NB4 (cell line): ENCODE results near the gene PDE5A.

ENCODE experiments used
- DNase-seq: peaks from one replicate; pipeline ENCODE4 v3.0.0; 2010; ENCODE audit warnings: low read depth
- H3K4me3 ChIP-seq: one replicate; pipeline ENCODE4 v1.5.1; 2011; ENCODE audit warnings: mild to moderate bottlenecking, low read depth, low read length, moderate library complexity
- CTCF ChIP-seq: IDR thresholded peaks from one replicate; pipeline ENCODE4 v1.5.1; 2012; ENCODE audit warnings: low read depth, low read length
- MYC ChIP-seq: IDR thresholded peaks from 2 replicates; pipeline ENCODE4 v1.6.1; 2011; ENCODE audit warnings: low read depth, low read length
- POLR2A ChIP-seq: IDR thresholded peaks from 2 replicates; pipeline ENCODE4 v1.6.1; 2011; ENCODE audit warnings: mild to moderate bottlenecking; ENCODE audit not compliant: insufficient read length; ENCODE audit errors: extremely low read depth
- TF ChIP-seq, protein P1 (sequence below): IDR thresholded peaks from 2 replicates; pipeline ENCODE4 v1.6.1; 2011; ENCODE audit warnings: low read depth, low read length

Gene PDE5A

GRCh38 chr4:119490335-119490734 lies 138.3 kb downstream of the PDE5A start:
- TF ChIP-seq, protein P1, sequence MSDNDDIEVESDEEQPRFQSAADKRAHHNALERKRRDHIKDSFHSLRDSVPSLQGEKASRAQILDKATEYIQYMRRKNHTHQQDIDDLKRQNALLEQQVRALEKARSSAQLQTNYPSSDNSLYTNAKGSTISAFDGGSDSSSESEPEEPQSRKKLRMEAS, result no peak
- TF ChIP-seq MYC (no peak), POLR2A (no peak), CTCF (no peak)
- peak; percentile 16 for DNase-seq
- no peak overlapping the region for H3K4me3 ChIP-seq

DNA sequence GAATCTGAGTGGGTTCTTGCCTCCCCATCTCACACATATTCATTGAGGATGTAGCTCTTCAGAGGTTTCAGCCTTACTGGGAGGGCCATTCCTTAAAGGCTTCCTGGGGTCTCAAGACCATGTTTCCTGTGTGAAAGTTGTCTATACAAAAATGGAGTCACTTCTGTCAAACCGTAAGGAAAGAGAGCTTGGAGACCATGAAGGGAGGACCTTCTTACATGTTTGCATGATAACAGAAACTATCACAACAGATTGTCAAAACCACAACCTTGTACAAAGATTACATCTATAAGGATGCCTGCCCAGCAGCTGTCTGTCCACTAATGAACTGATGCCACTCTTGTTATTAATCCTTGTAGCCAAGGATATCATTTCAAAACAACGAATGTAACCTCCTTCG lies 139.3 kb downstream of the PDE5A start:
- TF ChIP-seq POLR2A (no peak), MYC (no peak), CTCF (no peak)
- TF ChIP-seq, protein P1, result no peak
- no peak for DNase-seq
- no peak overlapping the region for H3K4me3 ChIP-seq

GRCh38 chr4:119480331-119480730 lies 148.3 kb downstream of the PDE5A start:
- H3K4me3 ChIP-seq, result no peak overlapping the region
- no peak for TF ChIP-seq MYC
- TF ChIP-seq, protein P1, result no peak
- no peak for TF ChIP-seq CTCF
- no peak for TF ChIP-seq POLR2A
- no peak for DNase-seq

DNA sequence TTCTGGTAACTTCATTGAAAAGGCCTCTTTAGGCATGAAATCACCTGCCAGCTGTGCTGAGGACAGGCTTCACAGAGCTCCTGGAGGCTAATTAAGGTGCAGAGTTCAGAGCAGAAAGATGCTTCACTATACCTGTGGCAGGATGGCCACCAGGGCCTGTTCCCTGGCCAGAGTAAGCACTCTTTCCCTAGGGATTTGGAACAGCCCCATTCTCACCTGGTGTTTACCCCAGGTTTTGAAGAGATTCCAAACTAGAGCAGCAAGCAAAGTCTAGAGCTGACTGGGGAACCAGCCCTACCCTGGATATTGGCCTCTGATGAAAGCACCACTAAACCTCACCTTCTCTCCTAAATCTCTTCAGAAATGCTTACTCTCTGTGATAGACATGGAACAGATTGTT lies 148.8 kb downstream of the PDE5A start:
- no peak for DNase-seq
- H3K4me3 ChIP-seq, result no peak overlapping the region
- TF ChIP-seq POLR2A, result no peak
- TF ChIP-seq, protein P1, result no peak
- TF ChIP-seq MYC, result no peak
- no peak for TF ChIP-seq CTCF

DNA sequence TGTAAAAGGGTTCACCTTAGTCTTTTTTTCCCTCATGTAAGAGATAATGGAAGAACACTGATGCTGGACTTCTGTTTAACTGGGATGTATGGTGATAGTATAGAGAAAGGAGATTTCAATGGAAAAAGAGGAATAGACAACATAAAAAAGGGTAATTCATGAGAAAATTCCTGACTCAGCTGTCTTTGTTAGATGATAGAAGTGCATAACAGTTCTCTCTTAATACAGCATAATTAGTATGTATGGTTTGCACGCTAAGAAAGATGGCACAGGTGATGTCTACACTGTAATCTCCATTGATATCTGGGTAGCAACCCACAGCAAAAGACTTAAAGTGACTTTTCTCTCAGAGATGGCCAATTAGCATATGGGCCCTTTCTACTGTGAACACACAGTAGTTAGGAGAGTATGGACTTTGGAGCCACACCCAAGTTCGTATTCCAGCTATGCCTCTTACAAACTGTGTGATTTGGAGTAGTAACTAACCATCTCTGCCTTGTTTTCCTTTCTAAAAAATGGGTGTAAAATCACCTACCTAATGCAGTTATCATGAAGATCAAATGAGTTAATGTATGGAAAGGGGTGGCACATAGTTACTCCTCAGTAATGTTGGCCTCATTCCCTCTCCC lies 149.3 kb downstream of the PDE5A start:
- DNase-seq, result no peak
- H3K4me3 ChIP-seq, result no peak overlapping the region
- TF ChIP-seq MYC, result no peak
- TF ChIP-seq, protein P1, result no peak
- no peak for TF ChIP-seq CTCF
- TF ChIP-seq POLR2A, result no peak
